MCF 10A (cell line): ENCODE data around the gene CCL24. TPM values are rescaled to one million over a fixed set of nuclear protein-coding genes. Genes with fewer than 3 reads are reported as not detected.

ENCODE experiments used
- BruUV-seq: library from RNA; stranded (reverse); fragments of 400-500 nt; replicated peaks from 2 replicates; lab custom pipeline; 2021; lab: Mats Ljungman, UMichigan
- CTCF ChIA-PET: fragments of 300-600 bp; sonication (Branson Sonifier 250); formaldehyde crosslinking; extraction: SDS; loops from one replicate; lab custom pipeline; 2021; ENCODE audit warnings: antibody characterized with exemption, inconsistent platforms; lab: Yijun Ruan, JAX
- POLR2A ChIA-PET: fragments of 300-600, 350-650 bp; sonication (Branson Sonifier 250); formaldehyde crosslinking; extraction: SDS; loops from one replicate; lab custom pipeline; 2020; ENCODE audit warnings: antibody characterized with exemption, inconsistent platforms; lab: Yijun Ruan, JAX
- DNase-seq: peaks from one replicate; pipeline ENCODE4 v3.0.0-alpha.2; 2018; ENCODE audit not compliant: unreplicated experiment
- H3K27ac Mint-ChIP-seq: one replicate; pipeline ENCODE4 v1.8.0; 2022; ENCODE audit warnings: mild to moderate bottlenecking, low read depth, mixed read lengths; ENCODE audit not compliant: unreplicated experiment
- H3K27me3 Mint-ChIP-seq: one replicate; pipeline ENCODE4 v1.8.0; 2022; ENCODE audit warnings: mixed read lengths; ENCODE audit not compliant: insufficient read depth, unreplicated experiment
- H3K36me3 Mint-ChIP-seq: one replicate; pipeline ENCODE4 v1.8.0; 2022; ENCODE audit warnings: mild to moderate bottlenecking, moderate library complexity, mixed read lengths; ENCODE audit not compliant: insufficient read depth, unreplicated experiment
- H3K4me1 Mint-ChIP-seq: one replicate; pipeline ENCODE4 v1.8.0; 2022; ENCODE audit warnings: mixed read lengths; ENCODE audit not compliant: insufficient read depth, unreplicated experiment
- H3K4me3 Mint-ChIP-seq: one replicate; pipeline ENCODE4 v1.8.0; 2022; ENCODE audit warnings: mild to moderate bottlenecking, moderate library complexity, mixed read lengths; ENCODE audit not compliant: unreplicated experiment
- H3K9me3 Mint-ChIP-seq: one replicate; pipeline ENCODE4 v1.8.0; 2022; ENCODE audit warnings: mixed read lengths; ENCODE audit not compliant: unreplicated experiment
- CTCF ChIP-seq: fragments of 200-600 bp; IDR thresholded peaks from one replicate; pipeline ENCODE4 v1.8.0; 2022; ENCODE audit warnings: antibody characterized with exemption, mild to moderate bottlenecking; ENCODE audit not compliant: unreplicated experiment
- intact Hi-C: fragments of 100-400 bp; cut with micrococcal nuclease; formaldehyde crosslinking; loops from 2 replicates; pipeline ENCODE4 v1.14.1; 2022
- total RNA-seq: library from RNA; stranded (reverse); gene quantifications from 2 replicates; pipeline ENCODE4 v1.2.3, GENCODE V29; 2022

Gene CCL24
- total RNA-seq, 1 experiment from 2014 or later: not detected

GRCh38 chr7:75823198-75823910 lies 9.7 kb upstream of the CCL24 start:
- no peak overlapping the region for H3K4me3 Mint-ChIP-seq
- TF ChIP-seq CTCF: no peak
- POLR2A ChIA-PET: no interaction called here
- no peaks in the 10 kb centered on the region for H3K4me1 Mint-ChIP-seq
- DNase-seq: peak; percentile 47
- CTCF ChIA-PET: no interaction called here
- no TSS peak for BruUV-seq
- no peak overlapping the region for H3K27ac Mint-ChIP-seq
- intact Hi-C loops: no loop called here
- H3K9me3 Mint-ChIP-seq: peaks cover 12% of the 10 kb centered on the region
- H3K36me3 Mint-ChIP-seq: peaks cover 6% of the 10 kb centered on the region
- peaks cover 19% of the 10 kb centered on the region for H3K27me3 Mint-ChIP-seq

GRCh38 chr7:75820688-75821087 lies 7.1 kb upstream of the CCL24 start:
- ChIA-PET CTCF (no interaction called here), POLR2A (no interaction called here)
- no TSS peak for BruUV-seq
- Mint-ChIP-seq H3K4me3 (no peak overlapping the region), H3K27me3 (peaks cover 19% of the 10 kb centered on the region), H3K36me3 (no peaks in the 10 kb centered on the region), H3K9me3 (peaks cover 12% of the 10 kb centered on the region), H3K27ac (no peak overlapping the region), H3K4me1 (no peaks in the 10 kb centered on the region)
- TF ChIP-seq CTCF: no peak
- intact Hi-C loops: no loop called here
- DNase-seq: no peak

GRCh38 chr7:75819711-75820110 lies 6.1 kb upstream of the CCL24 start:
- Mint-ChIP-seq H3K9me3 (peaks cover 12% of the 10 kb centered on the region), H3K27ac (no peak overlapping the region), H3K4me1 (no peaks in the 10 kb centered on the region), H3K4me3 (no peak overlapping the region), H3K27me3 (peaks cover 19% of the 10 kb centered on the region), H3K36me3 (no peaks in the 10 kb centered on the region)
- no TSS peak for BruUV-seq
- TF ChIP-seq CTCF: no peak
- DNase-seq: no peak
- ChIA-PET CTCF (no interaction called here), POLR2A (interaction anchor here (0.6 kb wide), 1 partner anchor 20 kb away, joined by 4 read pairs; no protein-coding TSS in a partner anchor)
- intact Hi-C loops: no loop called here

- H3K4me1 Mint-ChIP-seq: no peaks in the 10 kb centered on the region
- intact Hi-C loops: no loop called here
- peaks cover 19% of the 10 kb centered on the region for H3K27me3 Mint-ChIP-seq
- H3K36me3 Mint-ChIP-seq: no peaks in the 10 kb centered on the region
- H3K9me3 Mint-ChIP-seq: peaks cover 12% of the 10 kb centered on the region
- H3K4me3 Mint-ChIP-seq: no peak overlapping the region
- H3K27ac Mint-ChIP-seq: no peak overlapping the region
- DNase-seq: no peak
- ChIA-PET POLR2A (no interaction called here), CTCF (no interaction called here)
- TF ChIP-seq CTCF: no peak
- no TSS peak for BruUV-seq
Observed at GRCh38 chr7:75818472-75818871, 4.9 kb upstream of the CCL24 start.
